Measurements from ENCODE around the gene C22orf39. TPM values are rescaled to one million over a fixed set of nuclear protein-coding genes. Genes with fewer than 3 reads are reported as not detected.

C22orf39 gene
- polyA plus RNA-seq, 1 of the 3 experiments (the other 2 are of a cell fraction): 17.7 TPM

- Histone ChIP-seq H3K4me2 (no peak overlapping the region), H2AFZ (ENCODE audit: low read depth) (no peak overlapping the region), H3F3A (replicated peaks; ENCODE audit: insufficient read depth) (no peaks in the 10 kb centered on the region), H3K27me3 (ENCODE audit: insufficient read depth) (no peaks in the 10 kb centered on the region), H3K9me3 (no peaks in the 10 kb centered on the region), H3K36me3 (replicated peaks in 1 of 2; ENCODE audit: control insufficient read depth in 1 of 2, insufficient read depth in 2 of 2, low read length in 1 of 2) (peaks cover 72 to 77% of the 10 kb centered on the region in 2 experiments), H3K4me1 (ENCODE audit: control insufficient read depth in 1 of 2, insufficient read depth in 2 of 2, low read depth in 1 of 2, low read length in 1 of 2) (no peaks in the 10 kb centered on the region), H3K4me3 (ENCODE audit: low read depth in 2 of 2, low read length in 1 of 2) (no peak overlapping the region), H3K9me2 (no peaks in the 10 kb centered on the region), H4K20me1 (ENCODE audit: insufficient read depth) (no peaks in the 10 kb centered on the region), H3K27ac (ENCODE audit: low read depth in 2 of 2, low read length in 1 of 2) (no peak overlapping the region), H3K9ac (no peak overlapping the region), H3K79me2 (ENCODE audit: insufficient read depth) (no peaks in the 10 kb centered on the region)
- ChIA-PET CTCF (no interaction called here), POLR2A (no interaction called here)
- TF ChIP-seq EP300 (IDR thresholded peaks at IDR 0.05; ENCODE audit: borderline replicate concordance in 1 of 2, low read depth in 1 of 2, low read length in 1 of 2): no peak
- no peak for TF ChIP-seq JUND (IDR thresholded peaks at IDR 0.05)
- no peak for TF ChIP-seq POLR2AphosphoS5 (IDR thresholded peaks at IDR 0.05; ENCODE audit: low read depth, low read length)
- TF ChIP-seq RCOR1 (IDR thresholded peaks at IDR 0.05; ENCODE audit: low read length): no peak
- no peak for TF ChIP-seq YY1 (IDR thresholded peaks at IDR 0.05; ENCODE audit: low read depth)
- no peak for TF ChIP-seq SMC3 (IDR thresholded peaks at IDR 0.05; ENCODE audit: low read depth, low read length)
- TF ChIP-seq ELF1 (IDR thresholded peaks at IDR 0.05): no peak
- no peak for TF ChIP-seq NFIC (IDR thresholded peaks at IDR 0.05; ENCODE audit: borderline replicate concordance)
- no peak for TF ChIP-seq NRF1 (IDR thresholded peaks at IDR 0.05; ENCODE audit: low read depth, low read length)
- TF ChIP-seq FOXM1 (IDR thresholded peaks at IDR 0.05; ENCODE audit: low read depth): no peak
- no peak for TF ChIP-seq MXI1 (IDR thresholded peaks at IDR 0.05; ENCODE audit: low read depth, low read length)
- TF ChIP-seq RXRA (IDR thresholded peaks at IDR 0.05; ENCODE audit: borderline replicate concordance, low read depth): no peak
- TF ChIP-seq, protein P1, sequence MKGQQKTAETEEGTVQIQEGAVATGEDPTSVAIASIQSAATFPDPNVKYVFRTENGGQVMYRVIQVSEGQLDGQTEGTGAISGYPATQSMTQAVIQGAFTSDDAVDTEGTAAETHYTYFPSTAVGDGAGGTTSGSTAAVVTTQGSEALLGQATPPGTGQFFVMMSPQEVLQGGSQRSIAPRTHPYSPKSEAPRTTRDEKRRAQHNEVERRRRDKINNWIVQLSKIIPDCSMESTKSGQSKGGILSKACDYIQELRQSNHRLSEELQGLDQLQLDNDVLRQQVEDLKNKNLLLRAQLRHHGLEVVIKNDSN (IDR thresholded peaks at IDR 0.05; ENCODE audit: borderline replicate concordance, low read depth): no peak
- TF ChIP-seq TAF1 (IDR thresholded peaks at IDR 0.05; ENCODE audit: borderline replicate concordance, low read depth, low read length): no peak
- TF ChIP-seq, protein P2, sequence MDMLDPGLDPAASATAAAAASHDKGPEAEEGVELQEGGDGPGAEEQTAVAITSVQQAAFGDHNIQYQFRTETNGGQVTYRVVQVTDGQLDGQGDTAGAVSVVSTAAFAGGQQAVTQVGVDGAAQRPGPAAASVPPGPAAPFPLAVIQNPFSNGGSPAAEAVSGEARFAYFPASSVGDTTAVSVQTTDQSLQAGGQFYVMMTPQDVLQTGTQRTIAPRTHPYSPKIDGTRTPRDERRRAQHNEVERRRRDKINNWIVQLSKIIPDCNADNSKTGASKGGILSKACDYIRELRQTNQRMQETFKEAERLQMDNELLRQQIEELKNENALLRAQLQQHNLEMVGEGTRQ (IDR thresholded peaks at IDR 0.05; ENCODE audit: borderline replicate concordance, low read depth, low read length): no peak
- TF ChIP-seq MEF2A (IDR thresholded peaks at IDR 0.05; ENCODE audit: borderline replicate concordance, low read depth): no peak
- TF ChIP-seq FOXJ3 (CRISPR knock-in tag; IDR thresholded peaks at IDR 0.05): no peak
- 84% methylated on average over 5 of the region's 10 CpGs for WGBS (ENCODE audit: low lambda C conversion rate)
- DNase-seq: no peak
These were observed 9.0 kb upstream of the C22orf39 start for GRCh38 chr22:19456541-19456940.

DNA sequence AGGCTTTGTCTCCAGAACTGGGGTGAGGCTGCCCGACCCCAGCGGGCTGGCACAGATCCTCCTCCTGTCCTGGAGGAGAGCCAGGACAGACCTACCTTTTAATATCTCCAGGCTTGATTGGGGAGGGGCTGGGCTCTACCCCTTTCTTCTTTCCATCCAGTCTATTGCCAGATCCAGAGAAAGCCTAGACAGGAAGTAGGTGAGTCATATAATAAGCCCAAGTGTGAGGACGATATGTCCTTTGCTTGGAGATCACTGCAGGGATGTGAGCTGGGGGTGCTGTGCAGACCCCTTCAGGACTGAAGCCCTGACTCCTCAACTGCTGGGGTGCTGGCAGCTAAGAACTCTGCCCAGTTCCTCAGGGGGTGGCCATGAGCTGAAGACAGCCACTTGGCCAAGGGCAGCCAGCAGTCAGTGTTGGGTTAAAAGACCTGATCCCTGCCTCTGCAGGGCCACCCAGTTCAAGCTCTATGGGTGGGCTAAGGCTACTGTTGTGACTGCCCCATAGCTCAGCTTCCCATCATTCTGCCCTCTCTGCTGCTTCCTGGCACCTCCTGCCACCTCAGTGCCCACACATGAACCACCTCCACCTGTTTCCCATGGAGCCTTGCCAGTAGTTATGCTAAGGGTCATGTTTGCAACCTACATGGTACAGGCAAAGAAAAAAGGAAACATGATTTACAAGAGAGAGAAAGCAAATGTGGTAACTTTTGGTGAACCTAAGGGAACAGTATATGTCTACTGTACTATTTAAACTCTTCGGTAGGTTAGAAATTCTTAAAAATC is 8.3 kb upstream of the C22orf39 start:
- Histone ChIP-seq H3K27ac (ENCODE audit: low read depth in 2 of 2, low read length in 1 of 2) (no peak overlapping the region), H3K4me3 (ENCODE audit: low read depth in 2 of 2, low read length in 1 of 2) (no peak overlapping the region), H3K4me2 (no peak overlapping the region), H4K20me1 (ENCODE audit: insufficient read depth) (no peaks in the 10 kb centered on the region), H3K79me2 (ENCODE audit: insufficient read depth) (no peaks in the 10 kb centered on the region), H3K36me3 (replicated peaks in 1 of 2; ENCODE audit: control insufficient read depth in 1 of 2, insufficient read depth in 2 of 2, low read length in 1 of 2) (peaks cover 72 to 74% of the 10 kb centered on the region in 2 experiments), H3F3A (replicated peaks; ENCODE audit: insufficient read depth) (peaks cover 2% of the 10 kb centered on the region), H2AFZ (ENCODE audit: low read depth) (no peak overlapping the region), H3K9me2 (no peaks in the 10 kb centered on the region), H3K27me3 (ENCODE audit: insufficient read depth) (no peaks in the 10 kb centered on the region), H3K4me1 (ENCODE audit: control insufficient read depth in 1 of 2, insufficient read depth in 2 of 2, low read depth in 1 of 2, low read length in 1 of 2) (no peaks in the 10 kb centered on the region), H3K9ac (no peak overlapping the region), H3K9me3 (no peaks in the 10 kb centered on the region)
- DNase-seq: no peak
- ChIA-PET POLR2A (no interaction called here), CTCF (interaction anchor here (1.3 kb wide), 2 partner anchors 8 to 174 kb away, joined by 4 read pairs; no protein-coding TSS in a partner anchor)
- 17% methylated on average over 2 of the region's 4 CpGs for WGBS (ENCODE audit: low lambda C conversion rate)
- TF ChIP-seq NFIC (IDR thresholded peaks at IDR 0.05; ENCODE audit: borderline replicate concordance) (no peak), FOXJ3 (CRISPR knock-in tag; IDR thresholded peaks at IDR 0.05) (no peak), RXRA (IDR thresholded peaks at IDR 0.05; ENCODE audit: borderline replicate concordance, low read depth) (no peak), JUND (IDR thresholded peaks at IDR 0.05) (no peak), RCOR1 (IDR thresholded peaks at IDR 0.05; ENCODE audit: low read length) (no peak), GATA2 (CRISPR knock-in tag; IDR thresholded peaks at IDR 0.05) (no peak), ELF1 (IDR thresholded peaks at IDR 0.05) (no peak), MEF2A (IDR thresholded peaks at IDR 0.05; ENCODE audit: borderline replicate concordance, low read depth) (no peak), FOSL2 (IDR thresholded peaks at IDR 0.05; ENCODE audit: borderline replicate concordance, low read depth) (no peak), SIN3A (IDR thresholded peaks at IDR 0.05; ENCODE audit: borderline replicate concordance, low read depth, low read length) (no peak)
- TF ChIP-seq, protein P3, sequence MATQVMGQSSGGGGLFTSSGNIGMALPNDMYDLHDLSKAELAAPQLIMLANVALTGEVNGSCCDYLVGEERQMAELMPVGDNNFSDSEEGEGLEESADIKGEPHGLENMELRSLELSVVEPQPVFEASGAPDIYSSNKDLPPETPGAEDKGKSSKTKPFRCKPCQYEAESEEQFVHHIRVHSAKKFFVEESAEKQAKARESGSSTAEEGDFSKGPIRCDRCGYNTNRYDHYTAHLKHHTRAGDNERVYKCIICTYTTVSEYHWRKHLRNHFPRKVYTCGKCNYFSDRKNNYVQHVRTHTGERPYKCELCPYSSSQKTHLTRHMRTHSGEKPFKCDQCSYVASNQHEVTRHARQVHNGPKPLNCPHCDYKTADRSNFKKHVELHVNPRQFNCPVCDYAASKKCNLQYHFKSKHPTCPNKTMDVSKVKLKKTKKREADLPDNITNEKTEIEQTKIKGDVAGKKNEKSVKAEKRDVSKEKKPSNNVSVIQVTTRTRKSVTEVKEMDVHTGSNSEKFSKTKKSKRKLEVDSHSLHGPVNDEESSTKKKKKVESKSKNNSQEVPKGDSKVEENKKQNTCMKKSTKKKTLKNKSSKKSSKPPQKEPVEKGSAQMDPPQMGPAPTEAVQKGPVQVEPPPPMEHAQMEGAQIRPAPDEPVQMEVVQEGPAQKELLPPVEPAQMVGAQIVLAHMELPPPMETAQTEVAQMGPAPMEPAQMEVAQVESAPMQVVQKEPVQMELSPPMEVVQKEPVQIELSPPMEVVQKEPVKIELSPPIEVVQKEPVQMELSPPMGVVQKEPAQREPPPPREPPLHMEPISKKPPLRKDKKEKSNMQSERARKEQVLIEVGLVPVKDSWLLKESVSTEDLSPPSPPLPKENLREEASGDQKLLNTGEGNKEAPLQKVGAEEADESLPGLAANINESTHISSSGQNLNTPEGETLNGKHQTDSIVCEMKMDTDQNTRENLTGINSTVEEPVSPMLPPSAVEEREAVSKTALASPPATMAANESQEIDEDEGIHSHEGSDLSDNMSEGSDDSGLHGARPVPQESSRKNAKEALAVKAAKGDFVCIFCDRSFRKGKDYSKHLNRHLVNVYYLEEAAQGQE (IDR thresholded peaks at IDR 0.05; ENCODE audit: low read depth, low read length): no peak
- TF ChIP-seq, protein P2 (IDR thresholded peaks at IDR 0.05; ENCODE audit: borderline replicate concordance, low read depth, low read length): no peak

Measured in SK-N-SH (cell line).